GM12873 (cell line): ENCODE results near the gene LAMB4.

Experiments used
- CTCF ChIP-seq: IDR thresholded peaks from 2 replicates; pipeline ENCODE4 v1.5.1; 2012; ENCODE audit warnings: low read depth, mild to moderate bottlenecking, moderate library complexity, low read length, control low read depth; ENCODE audit not compliant: insufficient read depth; ENCODE audit errors: missing control alignments

LAMB4 gene

GRCh38 chr7:108135446-108136190 is 5.5 kb upstream of the LAMB4 start:
- TF ChIP-seq CTCF, result no peak

GRCh38 chr7:108134486-108134885 is 4.3 kb upstream of the LAMB4 start:
- no peak for TF ChIP-seq CTCF

GRCh38 chr7:108132551-108133265 is 2.5 kb upstream of the LAMB4 start:
- TF ChIP-seq CTCF, result no peak

GRCh38 chr7:108129018-108129965 is 869 bp downstream of the LAMB4 start:
- TF ChIP-seq CTCF, result no peak

- no peak for TF ChIP-seq CTCF
Measured at GRCh38 chr7:108128514-108128913, 1.6 kb downstream of the LAMB4 start.

GRCh38 chr7:108127461-108127860 is 2.7 kb downstream of the LAMB4 start:
- no peak for TF ChIP-seq CTCF

GRCh38 chr7:108124820-108125219 is 5.3 kb downstream of the LAMB4 start:
- TF ChIP-seq CTCF, result no peak
